GM12878 (cell line): ENCODE data around the gene SHB.

ENCODE experiments used
- BCL11A ChIP-seq: IDR thresholded peaks from 2 replicates; pipeline ENCODE4 v1.6.1; 2011; ENCODE audit warnings: low read depth, low read length
- CBX3 ChIP-seq: fragments of 200-600 bp; sonication (generic); IDR thresholded peaks from 2 replicates; pipeline ENCODE4 v1.6.1; 2016; ENCODE audit warnings: low read depth, borderline replicate concordance
- CEBPB ChIP-seq, 2 experiments: fragments of 150-350 bp in 1 of 2; IDR thresholded peaks; 2 replicates each; pipeline ENCODE4 v1.6.1; 2012 to 2014; ENCODE audit warnings: low read depth in 2 of 2, low read length in 2 of 2, borderline replicate concordance in 1 of 2, inconsistent platforms in 1 of 2
- CTCF ChIP-seq, 3 experiments: IDR thresholded peaks in 2 of 3; conservative IDR thresholded peaks in 1 of 3; 2 replicates each; pipeline ENCODE4 v1.5.1; 2011; ENCODE audit warnings: low read depth in 3 of 3, low read length in 3 of 3, mild to moderate bottlenecking in 3 of 3, control low read depth in 2 of 3, moderate library complexity in 2 of 3, inconsistent platforms in 1 of 3, mixed read lengths in 1 of 3; ENCODE audit not compliant: control insufficient read depth in 2 of 3, insufficient read depth in 1 of 3; ENCODE audit errors: extremely low read depth in 1 of 3
- IKZF2 ChIP-seq, 2 experiments: fragments of 450-650 bp; IDR thresholded peaks; 2 replicates each; pipeline ENCODE4 v1.6.1; 2017; ENCODE audit warnings: mild to moderate bottlenecking in 2 of 2, moderate library complexity in 2 of 2
- NRF1 ChIP-seq: conservative IDR thresholded peaks from 2 replicates; pipeline ENCODE4 v1.6.1; 2011; ENCODE audit warnings: mild to moderate bottlenecking, low read depth, low read length, improper control_type of control experiment
- POLR2AphosphoS5 ChIP-seq: IDR thresholded peaks from 2 replicates; pipeline ENCODE4 v1.6.1; 2011; ENCODE audit warnings: mild to moderate bottlenecking, low read length, inconsistent platforms
- RB1 ChIP-seq: fragments of 450-650 bp; formaldehyde crosslinking; IDR thresholded peaks from 2 replicates; pipeline ENCODE4 v1.6.1; 2017; ENCODE audit warnings: mild to moderate bottlenecking, borderline replicate concordance
- RCOR1 ChIP-seq: conservative IDR thresholded peaks from 2 replicates; pipeline ENCODE4 v1.6.1; 2012; ENCODE audit warnings: low read depth, low read length, improper control_type of control experiment
- SIN3A ChIP-seq: IDR thresholded peaks from 2 replicates; pipeline ENCODE4 v1.6.1; 2012; ENCODE audit warnings: low read depth, low read length, improper control_type of control experiment
- SPI1 ChIP-seq: IDR thresholded peaks from 2 replicates; pipeline ENCODE4 v1.6.1; 2011; ENCODE audit warnings: low read depth, mild to moderate bottlenecking, low read length, moderate library complexity, borderline replicate concordance; ENCODE audit not compliant: insufficient read depth
- TAF1 ChIP-seq: IDR thresholded peaks from 2 replicates; pipeline ENCODE4 v1.6.1; 2011; ENCODE audit warnings: mild to moderate bottlenecking, low read depth, low read length, borderline replicate concordance

GRCh38 chr9:37986771-37987258 lies 82.2 kb downstream of the SHB start:
- TF ChIP-seq RCOR1: no peak
- TF ChIP-seq CEBPB (IDR thresholded peaks at IDR 0.05; ENCODE audit: borderline replicate concordance in 1 of 2, low read depth in 2 of 2, low read length in 2 of 2): no peak
- no peak for TF ChIP-seq CBX3
- TF ChIP-seq CTCF (IDR thresholded peaks at IDR 0.05 in 2 of 3, conservative IDR thresholded peaks at IDR 0.05 in 1 of 3; ENCODE audit: control insufficient read depth in 2 of 3, extremely low read depth in 1 of 3, insufficient read depth in 1 of 3, low read depth in 3 of 3, low read length in 3 of 3): no peak
- TF ChIP-seq RB1: no peak
- TF ChIP-seq SPI1: no peak
- TF ChIP-seq IKZF2 (IDR thresholded peaks at IDR 0.05): peak; percentile 43 to 67; a peak in 3 of 4 replicates
- TF ChIP-seq NRF1: no peak
- no peak for TF ChIP-seq TAF1
- no peak for TF ChIP-seq SIN3A
- TF ChIP-seq POLR2AphosphoS5: no peak
- TF ChIP-seq BCL11A: peak; percentile 85
